SK-N-SH treated with all-trans-retinoic acid at 6 μM for 48 hours (cell line): ENCODE data around the gene PSME3.

Experiments
- ARNTL ChIP-seq: fragments of 450-650 bp; formaldehyde crosslinking; IDR thresholded peaks from 2 replicates; pipeline ENCODE4 v1.5.0; 2020; ENCODE audit warnings: low read depth, mild to moderate bottlenecking, moderate library complexity, borderline replicate concordance
- CREB5 ChIP-seq: fragments of 250-450 bp; sonication (Bioruptor Pico); IDR thresholded peaks from 2 replicates; pipeline ENCODE4 v1.5.1; 2020; ENCODE audit warnings: low read depth, mild to moderate bottlenecking, moderate library complexity
- GLIS3 ChIP-seq: fragments of 250-450 bp; sonication (Bioruptor Pico); IDR thresholded peaks from 2 replicates; pipeline ENCODE4 v1.5.0; 2020; ENCODE audit warnings: mild to moderate bottlenecking, moderate library complexity
- SNAI2 ChIP-seq: fragments of 250-450 bp; sonication (Bioruptor Pico); IDR thresholded peaks from 2 replicates; pipeline ENCODE4 v1.5.0; 2020; ENCODE audit warnings: mild to moderate bottlenecking, moderate library complexity
- ZC3H10 ChIP-seq: fragments of 250-450 bp; sonication (Bioruptor Pico); IDR thresholded peaks from 2 replicates; pipeline ENCODE4 v1.5.1; 2021; ENCODE audit warnings: mild to moderate bottlenecking, moderate library complexity
- ZFP3 ChIP-seq: fragments of 250-450 bp; sonication (Bioruptor Pico); IDR thresholded peaks from 2 replicates; pipeline ENCODE4 v1.5.0; 2020; ENCODE audit warnings: mild to moderate bottlenecking, moderate library complexity
- ZFP30 ChIP-seq: fragments of 450-650 bp; formaldehyde crosslinking; IDR thresholded peaks from 2 replicates; pipeline ENCODE4 v1.5.0; 2022; ENCODE audit warnings: mild to moderate bottlenecking, moderate library complexity
- ZNF70 ChIP-seq: fragments of 450-650 bp; formaldehyde crosslinking; IDR thresholded peaks from 2 replicates; pipeline ENCODE4 v1.5.0; 2020; ENCODE audit warnings: mild to moderate bottlenecking, moderate library complexity
- TF ChIP-seq, protein P1 (sequence below): fragments of 250-450 bp; sonication (Bioruptor Pico); IDR thresholded peaks from 2 replicates; pipeline ENCODE4 v1.8.0; 2020; ENCODE audit warnings: mild to moderate bottlenecking, moderate library complexity, borderline replicate concordance

GRCh38 chr17:42866216-42866615, 33.0 kb downstream of the PSME3 start:
- TF ChIP-seq ZFP30 (CRISPR knock-in tag) (no peak), ZNF70 (CRISPR knock-in tag) (no peak), ZC3H10 (CRISPR knock-in tag) (no peak), GLIS3 (CRISPR knock-in tag) (no peak), SNAI2 (CRISPR knock-in tag) (no peak), CREB5 (CRISPR knock-in tag) (no peak), ARNTL (no peak), ZFP3 (CRISPR knock-in tag) (no peak)
- TF ChIP-seq, protein P1, sequence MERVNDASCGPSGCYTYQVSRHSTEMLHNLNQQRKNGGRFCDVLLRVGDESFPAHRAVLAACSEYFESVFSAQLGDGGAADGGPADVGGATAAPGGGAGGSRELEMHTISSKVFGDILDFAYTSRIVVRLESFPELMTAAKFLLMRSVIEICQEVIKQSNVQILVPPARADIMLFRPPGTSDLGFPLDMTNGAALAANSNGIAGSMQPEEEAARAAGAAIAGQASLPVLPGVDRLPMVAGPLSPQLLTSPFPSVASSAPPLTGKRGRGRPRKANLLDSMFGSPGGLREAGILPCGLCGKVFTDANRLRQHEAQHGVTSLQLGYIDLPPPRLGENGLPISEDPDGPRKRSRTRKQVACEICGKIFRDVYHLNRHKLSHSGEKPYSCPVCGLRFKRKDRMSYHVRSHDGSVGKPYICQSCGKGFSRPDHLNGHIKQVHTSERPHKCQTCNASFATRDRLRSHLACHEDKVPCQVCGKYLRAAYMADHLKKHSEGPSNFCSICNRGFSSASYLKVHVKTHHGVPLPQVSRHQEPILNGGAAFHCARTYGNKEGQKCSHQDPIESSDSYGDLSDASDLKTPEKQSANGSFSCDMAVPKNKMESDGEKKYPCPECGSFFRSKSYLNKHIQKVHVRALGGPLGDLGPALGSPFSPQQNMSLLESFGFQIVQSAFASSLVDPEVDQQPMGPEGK (CRISPR knock-in tag), result no peak
